Right atrium auricular region (tissue), 2 donors: ENCODE results near the gene CUL7. TPM values are rescaled to one million over a fixed set of nuclear protein-coding genes. Genes with fewer than 3 reads are reported as not detected.

ENCODE experiments used
- DNase-seq: peaks from one replicate; pipeline ENCODE4 v3.0.0-alpha.2; 2019; ENCODE audit warnings: low spot score
- H3K27ac ChIP-seq, 2 donors: fragments of 200-600 bp; sonication (generic); 1 replicate in 1 of 2; 2 replicates in 1 of 2; pipeline ENCODE4 v1.5.1; 2016 to 2019
- H3K27me3 ChIP-seq, 2 donors: fragments of 200-600 bp; sonication (generic); one replicate each; pipeline versions ENCODE4 v1.5.1 to v1.6.0; 2017 to 2019
- H3K36me3 ChIP-seq: fragments of 200-600 bp; sonication (generic); one replicate; pipeline ENCODE4 v1.5.1; 2016
- H3K4me1 ChIP-seq, 2 donors: fragments of 200-600 bp; sonication (generic); one replicate each; pipeline versions ENCODE4 v1.5.1 to v1.6.0; 2017 to 2019
- H3K4me3 ChIP-seq, 2 donors: fragments of 200-600 bp; sonication (generic); 1 replicate in 1 of 2; 2 replicates in 1 of 2; pipeline ENCODE4 v1.5.1; 2017 to 2019; ENCODE audit warnings: mild to moderate bottlenecking in 1 of 2, moderate library complexity in 1 of 2
- H3K9me3 ChIP-seq, 2 donors: fragments of 200-600 bp; sonication (generic); one replicate each; pipeline ENCODE4 v1.5.1; 2019
- total RNA-seq, 2 donors: library from RNA; depleted of rRNA; stranded (reverse); fragments of >200 nt; gene quantifications; one replicate each; pipeline ENCODE4 v1.1.0, GENCODE V29; 2016
- TF ChIP-seq, protein P1 (sequence below), 2 donors: fragments of 200-600 bp; sonication (generic); IDR thresholded peaks; one replicate each; pipeline ENCODE4 v1.5.1; 2019; ENCODE audit warnings: antibody characterized with exemption in 2 of 2

Gene CUL7
- total RNA-seq, 2 donors from 2014 or later = 6.5 to 9.0 TPM

GRCh38 chr6:43033496-43034189, 20.0 kb downstream of the CUL7 start:
- H3K27me3 ChIP-seq = no peaks in the 10 kb centered on the region
- no peak for DNase-seq
- no peak overlapping the region for H3K4me3 ChIP-seq
- peaks cover 37% of the 10 kb centered on the region for H3K36me3 ChIP-seq
- H3K4me1 ChIP-seq = peaks cover 0 to 17% of the 10 kb centered on the region in 2 donors
- H3K27ac ChIP-seq = no peak overlapping the region
- TF ChIP-seq, protein P1, sequence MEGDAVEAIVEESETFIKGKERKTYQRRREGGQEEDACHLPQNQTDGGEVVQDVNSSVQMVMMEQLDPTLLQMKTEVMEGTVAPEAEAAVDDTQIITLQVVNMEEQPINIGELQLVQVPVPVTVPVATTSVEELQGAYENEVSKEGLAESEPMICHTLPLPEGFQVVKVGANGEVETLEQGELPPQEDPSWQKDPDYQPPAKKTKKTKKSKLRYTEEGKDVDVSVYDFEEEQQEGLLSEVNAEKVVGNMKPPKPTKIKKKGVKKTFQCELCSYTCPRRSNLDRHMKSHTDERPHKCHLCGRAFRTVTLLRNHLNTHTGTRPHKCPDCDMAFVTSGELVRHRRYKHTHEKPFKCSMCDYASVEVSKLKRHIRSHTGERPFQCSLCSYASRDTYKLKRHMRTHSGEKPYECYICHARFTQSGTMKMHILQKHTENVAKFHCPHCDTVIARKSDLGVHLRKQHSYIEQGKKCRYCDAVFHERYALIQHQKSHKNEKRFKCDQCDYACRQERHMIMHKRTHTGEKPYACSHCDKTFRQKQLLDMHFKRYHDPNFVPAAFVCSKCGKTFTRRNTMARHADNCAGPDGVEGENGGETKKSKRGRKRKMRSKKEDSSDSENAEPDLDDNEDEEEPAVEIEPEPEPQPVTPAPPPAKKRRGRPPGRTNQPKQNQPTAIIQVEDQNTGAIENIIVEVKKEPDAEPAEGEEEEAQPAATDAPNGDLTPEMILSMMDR (IDR thresholded peaks at IDR 0.05) = no peak
- no peaks in the 10 kb centered on the region for H3K9me3 ChIP-seq

GRCh38 chr6:43032326-43032725, 21.3 kb downstream of the CUL7 start:
- no peaks in the 10 kb centered on the region for H3K27me3 ChIP-seq
- peaks cover 42% of the 10 kb centered on the region for H3K36me3 ChIP-seq
- TF ChIP-seq, protein P1 (IDR thresholded peaks at IDR 0.05) = no peak

DNA sequence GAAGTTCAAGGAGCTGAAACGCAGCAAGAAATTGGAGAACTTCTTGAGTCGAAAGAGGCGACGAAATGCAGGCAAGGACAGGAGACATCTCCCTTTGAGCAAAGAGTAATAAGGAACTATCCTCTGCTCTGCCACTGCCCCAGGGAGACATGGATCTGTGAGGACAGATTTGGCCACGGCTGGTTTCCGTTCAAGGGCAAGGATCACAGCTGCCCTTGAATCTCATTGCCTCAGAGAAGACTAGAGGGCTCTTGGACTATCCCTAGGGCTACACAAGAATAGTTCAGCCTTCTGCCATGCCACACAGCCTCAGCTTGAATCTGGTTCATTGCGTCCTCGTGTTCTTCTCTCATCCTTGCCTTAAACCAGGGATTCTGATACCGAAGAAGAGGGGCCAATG, 24.5 kb downstream of the CUL7 start:
- no peak for DNase-seq

More at GRCh38 chr6:43032326-43032725, 21.3 kb downstream of the CUL7 start:
- H3K4me3 ChIP-seq = no peak overlapping the region
- H3K4me1 ChIP-seq = peaks cover 0 to 16% of the 10 kb centered on the region in 2 donors
- no peaks in the 10 kb centered on the region for H3K9me3 ChIP-seq
- H3K27ac ChIP-seq = no peak overlapping the region
- no peak for DNase-seq

GRCh38 chr6:43026365-43026764, 27.3 kb downstream of the CUL7 start:
- no peak for DNase-seq
- Histone ChIP-seq H3K4me1 (peaks cover 0 to 21% of the 10 kb centered on the region in 2 donors), H3K9me3 (no peaks in the 10 kb centered on the region), H3K27ac (no peak overlapping the region), H3K36me3 (peaks cover 58% of the 10 kb centered on the region), H3K27me3 (no peaks in the 10 kb centered on the region), H3K4me3 (no peak overlapping the region)
- TF ChIP-seq, protein P1 (IDR thresholded peaks at IDR 0.05) = no peak

More for the DNA sequence above, 24.5 kb downstream of the CUL7 start:
- TF ChIP-seq, protein P1 (IDR thresholded peaks at IDR 0.05) = no peak
- Histone ChIP-seq H3K27me3 (no peaks in the 10 kb centered on the region), H3K9me3 (no peaks in the 10 kb centered on the region), H3K36me3 (peaks cover 70% of the 10 kb centered on the region), H3K27ac (no peak overlapping the region), H3K4me1 (peaks cover 0 to 2% of the 10 kb centered on the region in 2 donors), H3K4me3 (no peak overlapping the region)

DNA sequence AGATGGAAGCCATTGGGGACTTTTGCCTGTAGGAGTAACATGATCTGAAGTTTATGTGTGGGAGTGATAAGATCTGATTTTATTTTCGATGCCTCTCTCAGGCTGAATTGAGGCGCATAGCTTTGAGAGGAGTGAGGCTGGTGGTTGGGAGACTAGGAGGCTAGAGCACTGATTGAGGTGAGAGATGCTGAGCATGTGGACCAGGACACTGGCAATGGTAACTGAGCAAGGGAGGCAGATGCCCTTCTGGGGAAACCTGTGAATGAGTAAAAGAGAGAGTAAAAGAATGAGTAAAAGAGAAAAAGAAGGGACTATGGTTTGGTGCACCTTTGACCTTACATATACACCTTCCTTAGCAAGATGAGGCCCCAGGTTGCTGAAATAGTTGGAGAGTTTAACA, 29.2 kb downstream of the CUL7 start:
- Histone ChIP-seq H3K27ac (no peak overlapping the region), H3K4me1 (peaks cover 0 to 33% of the 10 kb centered on the region in 2 donors)
- TF ChIP-seq, protein P1 (IDR thresholded peaks at IDR 0.05) = no peak

More for the DNA sequence above, 29.2 kb downstream of the CUL7 start:
- H3K36me3 ChIP-seq = peaks cover 61% of the 10 kb centered on the region
- H3K27me3 ChIP-seq = no peaks in the 10 kb centered on the region
- no peak overlapping the region for H3K4me3 ChIP-seq
- DNase-seq = no peak
- H3K9me3 ChIP-seq = no peaks in the 10 kb centered on the region
